Gastroesophageal sphincter (tissue), 3 donors: ENCODE measurements around the gene HDDC3.
"Not testable (repeated sequence)": the region's sequence is repeated elsewhere in the genome, so short reads cannot be mapped to it uniquely, and the experiment has no call there.

Experiments used
- EP300 ChIP-seq: sonication (generic); formaldehyde crosslinking; IDR thresholded peaks from one replicate; pipeline ENCODE4 v1.6.1; 2017; ENCODE audit warnings: antibody characterized with exemption, mild to moderate bottlenecking
- POLR2A ChIP-seq, 2 donors: fragments of 450-650 bp; IDR thresholded peaks; one replicate each; pipeline ENCODE4 v1.6.1; 2017; ENCODE audit warnings: antibody characterized with exemption in 2 of 2, mild to moderate bottlenecking in 2 of 2, moderate library complexity in 1 of 2
- POLR2AphosphoS5 ChIP-seq: sonication (generic); formaldehyde crosslinking; IDR thresholded peaks from one replicate; pipeline ENCODE4 v1.6.1; 2017; ENCODE audit warnings: antibody characterized with exemption
- TF ChIP-seq, protein P1 (sequence below), 4 experiments: fragments of 200-600 bp in 2 of 4; fragments of 450-650 bp in 2 of 4; sonication (generic) in 1 of 4; IDR thresholded peaks; one replicate each; pipeline ENCODE4 v1.5.1; 2017 to 2019; ENCODE audit warnings: antibody characterized with exemption in 4 of 4, mild to moderate bottlenecking in 2 of 4, moderate library complexity in 2 of 4

DNA sequence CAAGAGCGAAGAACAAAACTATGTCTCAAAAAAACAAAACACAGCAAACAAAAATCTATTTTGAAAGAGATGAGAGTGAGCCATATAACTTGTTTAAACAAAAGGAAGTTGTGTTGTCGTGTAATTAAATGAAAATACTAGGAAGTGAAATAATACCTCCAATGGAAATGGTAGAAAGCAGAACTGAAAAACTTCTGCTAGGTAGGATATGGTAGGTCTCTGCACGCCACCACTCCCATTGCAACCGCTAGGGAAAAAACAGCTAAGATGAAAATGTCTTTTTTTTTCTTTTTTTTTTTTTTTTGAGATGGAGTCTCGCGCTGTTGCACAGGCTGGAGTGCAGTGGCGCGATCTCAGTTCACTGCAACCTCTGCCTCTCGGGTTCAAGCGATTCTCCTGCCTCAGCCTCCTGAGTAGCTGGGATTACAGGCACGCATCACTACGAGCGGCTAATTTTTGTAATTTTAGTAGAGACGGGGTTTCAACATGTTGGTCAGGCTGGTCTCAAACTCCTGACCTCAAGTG is 35.2 kb downstream of the HDDC3 start:
- TF ChIP-seq POLR2A (IDR thresholded peaks at IDR 0.05); POLR2AphosphoS5; EP300: not testable (repeated sequence)
- TF ChIP-seq, protein P1, sequence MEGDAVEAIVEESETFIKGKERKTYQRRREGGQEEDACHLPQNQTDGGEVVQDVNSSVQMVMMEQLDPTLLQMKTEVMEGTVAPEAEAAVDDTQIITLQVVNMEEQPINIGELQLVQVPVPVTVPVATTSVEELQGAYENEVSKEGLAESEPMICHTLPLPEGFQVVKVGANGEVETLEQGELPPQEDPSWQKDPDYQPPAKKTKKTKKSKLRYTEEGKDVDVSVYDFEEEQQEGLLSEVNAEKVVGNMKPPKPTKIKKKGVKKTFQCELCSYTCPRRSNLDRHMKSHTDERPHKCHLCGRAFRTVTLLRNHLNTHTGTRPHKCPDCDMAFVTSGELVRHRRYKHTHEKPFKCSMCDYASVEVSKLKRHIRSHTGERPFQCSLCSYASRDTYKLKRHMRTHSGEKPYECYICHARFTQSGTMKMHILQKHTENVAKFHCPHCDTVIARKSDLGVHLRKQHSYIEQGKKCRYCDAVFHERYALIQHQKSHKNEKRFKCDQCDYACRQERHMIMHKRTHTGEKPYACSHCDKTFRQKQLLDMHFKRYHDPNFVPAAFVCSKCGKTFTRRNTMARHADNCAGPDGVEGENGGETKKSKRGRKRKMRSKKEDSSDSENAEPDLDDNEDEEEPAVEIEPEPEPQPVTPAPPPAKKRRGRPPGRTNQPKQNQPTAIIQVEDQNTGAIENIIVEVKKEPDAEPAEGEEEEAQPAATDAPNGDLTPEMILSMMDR (IDR thresholded peaks at IDR 0.05), result not testable (repeated sequence)
